ENCODE results near the gene PRG2. TPM values are rescaled to one million over a fixed set of nuclear protein-coding genes. Genes with fewer than 3 reads are reported as not detected.
"Not testable (repeated sequence)": the region's sequence is repeated elsewhere in the genome, so short reads cannot be mapped to it uniquely, and the experiment has no call there.

PRG2 gene
- total RNA-seq, 1 experiment from 2014 or later, result not detected

- no peak for DNase-seq (ENCODE audit: low read depth)
Measured at GRCh38 chr11:57419146-57419545, 28.7 kb upstream of the PRG2 start.

GRCh38 chr11:57418131-57418530 lies 27.7 kb upstream of the PRG2 start:
- no peak for DNase-seq (ENCODE audit: low read depth)

GRCh38 chr11:57417056-57417455 lies 26.6 kb upstream of the PRG2 start:
- DNase-seq (ENCODE audit: low read depth), result no peak

DNA sequence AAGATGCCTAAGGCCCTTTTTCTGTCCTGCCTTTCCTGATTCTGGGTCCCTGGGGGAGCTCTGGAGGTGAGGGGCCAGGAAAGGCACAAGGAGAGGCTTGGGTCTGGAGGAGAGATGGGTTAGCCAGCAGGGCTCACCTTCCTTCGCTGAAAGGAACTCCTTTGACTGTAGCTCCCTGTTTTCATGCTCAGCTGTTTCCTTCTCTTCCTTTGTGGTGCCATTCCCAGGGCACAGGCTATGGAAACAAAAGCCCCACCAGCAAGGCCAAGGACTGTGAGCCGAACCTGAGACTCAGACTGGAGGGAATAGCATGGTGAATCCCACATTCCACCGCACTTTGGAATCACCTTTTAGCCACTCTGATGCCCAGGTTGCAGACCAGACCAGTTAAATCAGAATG lies 26.0 kb upstream of the PRG2 start:
- no peak for DNase-seq (ENCODE audit: low read depth)

DNA sequence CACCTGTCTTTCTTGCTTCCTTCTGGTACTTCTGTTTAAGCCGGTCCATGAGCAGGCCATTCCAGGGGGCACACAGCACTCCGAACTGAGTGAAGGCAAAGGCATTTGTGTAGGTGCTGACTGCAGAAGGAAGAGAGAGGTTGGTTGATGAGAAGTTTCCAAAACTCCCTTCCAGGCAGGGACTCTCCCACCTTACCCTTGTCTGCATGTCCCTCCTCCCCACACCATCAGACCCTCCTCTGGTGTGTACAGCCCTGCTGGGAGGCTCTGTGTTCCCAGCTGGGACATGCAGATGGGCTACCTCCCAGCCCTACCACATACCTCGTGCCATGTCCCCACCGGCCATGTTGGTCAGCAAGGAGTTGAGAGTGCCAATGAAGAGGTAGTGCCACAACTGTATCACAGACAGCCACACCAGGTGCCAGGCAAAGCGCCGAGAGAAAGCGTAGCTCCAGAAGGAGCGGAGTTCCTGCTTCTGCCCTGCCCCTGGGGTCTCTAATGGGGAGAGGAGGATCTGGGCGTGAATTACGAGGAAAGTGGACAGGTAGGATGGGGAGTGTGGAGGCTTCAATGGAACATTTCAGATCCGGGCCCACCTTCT lies 24.3 kb upstream of the PRG2 start:
- DNase-seq (ENCODE audit: low read depth), result no peak

DNA sequence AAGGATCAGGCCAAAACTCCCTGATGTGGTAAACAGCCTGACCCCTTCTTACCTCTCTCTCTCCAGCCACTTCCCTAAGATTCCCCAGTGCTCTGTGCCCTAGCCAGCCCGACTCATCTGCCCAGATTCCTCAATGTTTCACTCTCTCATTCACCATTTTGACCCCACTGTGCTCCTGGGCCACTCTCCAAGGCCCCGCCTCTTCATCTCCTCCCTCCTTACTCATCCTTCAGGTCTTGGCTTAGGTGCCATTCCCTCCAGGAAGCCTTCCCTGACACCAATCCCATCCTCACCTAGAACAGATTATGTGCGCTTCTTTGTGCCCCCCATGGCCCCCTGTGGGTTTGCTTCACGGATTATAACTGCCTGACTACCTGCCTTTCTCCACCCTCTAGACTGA lies 23.2 kb upstream of the PRG2 start:
- DNase-seq (ENCODE audit: low read depth), result no peak

GRCh38 chr11:57410287-57410686 lies 19.8 kb upstream of the PRG2 start:
- no peak for DNase-seq (ENCODE audit: low read depth)

DNA sequence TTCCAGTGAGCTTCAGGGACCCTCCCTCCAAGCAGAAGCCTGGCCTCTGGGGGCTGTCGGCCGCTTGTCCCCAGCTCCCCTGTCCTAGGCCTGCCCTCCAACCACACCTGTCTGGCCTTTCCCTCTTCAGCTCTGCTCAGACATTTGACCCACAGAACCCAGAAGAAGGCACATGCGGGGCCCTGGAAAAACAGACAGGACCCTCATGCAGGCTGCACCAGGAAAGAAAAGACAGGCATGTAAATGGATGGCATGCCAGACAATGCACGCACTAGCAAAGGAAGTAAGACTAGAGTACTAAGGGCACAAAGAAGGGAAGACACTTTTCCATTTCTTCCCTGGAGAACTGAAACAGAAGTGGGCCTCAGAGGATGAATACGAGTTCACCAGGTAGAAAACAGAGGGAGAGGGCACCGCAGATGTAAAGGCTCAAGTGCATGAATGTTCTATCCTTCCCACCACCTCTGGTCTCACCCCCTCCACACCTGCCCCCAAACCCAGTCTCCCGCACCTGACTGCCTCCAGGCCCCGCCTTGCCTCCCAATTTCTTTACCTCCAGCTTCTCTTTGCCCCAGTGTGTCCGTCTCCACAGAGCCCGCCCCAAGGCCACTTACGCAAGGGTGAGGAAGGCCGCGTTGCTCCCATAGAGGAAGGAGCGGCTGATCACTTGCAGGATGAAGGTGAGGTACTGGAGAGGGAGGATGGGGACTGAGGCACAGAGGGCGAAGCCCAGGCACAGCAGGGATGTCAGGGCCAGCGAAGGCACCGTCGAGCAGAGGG lies 19.1 kb upstream of the PRG2 start:
- no peak for DNase-seq (ENCODE audit: low read depth)

DNA sequence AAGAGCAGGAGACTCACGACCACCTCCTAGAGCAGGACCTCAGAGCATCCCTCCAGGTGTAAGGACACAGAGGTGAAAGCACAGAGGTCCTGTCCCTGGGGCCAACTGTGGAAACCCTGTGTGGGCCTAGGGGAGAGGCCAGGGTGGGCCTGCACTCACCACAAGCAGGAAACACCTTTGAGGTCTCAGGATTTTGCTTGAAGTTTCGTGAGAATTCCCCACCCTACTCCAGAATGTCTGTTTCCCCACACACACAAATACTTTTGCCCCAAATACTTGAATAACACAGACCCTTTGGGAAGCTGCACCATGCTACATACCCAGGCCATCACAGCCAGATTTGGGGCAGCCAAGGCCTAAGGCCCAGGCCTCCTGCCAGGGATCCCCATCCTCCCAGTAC lies 18.3 kb upstream of the PRG2 start:
- DNase-seq (ENCODE audit: low read depth), result no peak

DNA sequence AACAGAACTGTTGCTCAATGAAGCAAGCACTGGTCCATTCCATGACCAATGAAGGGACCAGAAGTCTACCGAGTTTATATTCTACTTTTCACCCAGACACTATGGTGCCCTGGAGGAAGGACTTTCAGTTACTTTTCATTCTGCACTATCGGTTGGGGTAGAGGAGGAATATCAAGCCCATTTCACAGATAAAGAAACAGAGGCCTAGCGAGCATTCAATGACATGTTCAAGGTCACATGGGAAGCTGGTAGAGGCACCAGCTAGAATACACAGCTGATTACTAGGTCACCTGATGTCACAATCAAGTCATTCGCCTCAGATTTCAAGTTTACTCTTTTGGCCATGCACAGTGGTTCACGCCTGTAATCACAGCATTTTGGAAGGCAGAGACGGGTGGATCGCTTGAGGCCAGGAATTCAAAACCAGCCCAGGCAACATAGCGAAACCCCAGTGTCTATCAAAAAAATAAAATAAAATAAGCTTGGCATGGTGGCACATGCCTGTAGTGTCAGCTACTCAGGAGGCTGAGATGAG lies 17.6 kb upstream of the PRG2 start:
- DNase-seq (ENCODE audit: low read depth), result no peak

DNA sequence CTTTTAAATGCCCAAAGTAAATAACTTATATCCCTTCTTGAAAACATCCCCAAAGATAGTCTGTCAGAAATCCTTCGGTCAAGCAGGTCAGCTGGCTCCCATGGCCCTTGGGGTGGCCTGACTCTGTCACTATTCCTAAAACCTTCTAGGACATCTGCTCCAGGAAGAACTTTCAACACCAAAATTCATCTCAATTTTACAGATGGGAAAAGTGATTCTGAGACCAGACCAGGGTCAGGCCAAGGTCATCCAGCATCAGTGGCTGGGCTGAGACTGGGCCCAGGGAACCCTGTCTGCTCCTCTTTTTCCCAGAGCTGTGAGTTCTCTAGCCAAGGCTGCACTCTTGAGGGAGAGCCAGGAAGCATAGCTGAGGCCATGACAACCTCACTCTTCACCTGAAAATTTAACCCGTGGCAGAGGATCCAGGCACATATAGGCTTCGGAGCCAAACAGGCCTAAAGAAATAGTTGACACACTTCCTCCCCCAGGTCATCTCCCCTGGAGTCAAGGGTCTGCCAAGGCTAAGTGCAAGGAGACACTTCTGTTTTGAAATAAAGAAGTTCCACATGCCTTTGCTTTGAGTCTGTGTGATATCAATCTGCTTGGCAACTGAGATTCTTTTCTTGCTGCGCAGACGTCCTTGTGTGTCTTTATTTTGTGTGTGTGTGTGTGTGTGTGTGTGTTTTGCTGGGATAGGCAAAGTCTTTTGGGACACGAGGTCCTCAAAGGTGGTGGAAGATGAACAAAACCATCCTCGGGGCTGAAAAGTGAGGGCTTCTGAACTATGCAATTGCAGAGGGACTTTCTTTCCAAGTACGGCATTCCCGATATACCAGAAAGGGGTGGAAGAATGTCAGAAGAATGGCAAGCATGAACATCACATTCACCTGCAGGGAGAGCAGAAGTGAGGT lies 16.8 kb upstream of the PRG2 start:
- no peak for DNase-seq (ENCODE audit: low read depth)

DNA sequence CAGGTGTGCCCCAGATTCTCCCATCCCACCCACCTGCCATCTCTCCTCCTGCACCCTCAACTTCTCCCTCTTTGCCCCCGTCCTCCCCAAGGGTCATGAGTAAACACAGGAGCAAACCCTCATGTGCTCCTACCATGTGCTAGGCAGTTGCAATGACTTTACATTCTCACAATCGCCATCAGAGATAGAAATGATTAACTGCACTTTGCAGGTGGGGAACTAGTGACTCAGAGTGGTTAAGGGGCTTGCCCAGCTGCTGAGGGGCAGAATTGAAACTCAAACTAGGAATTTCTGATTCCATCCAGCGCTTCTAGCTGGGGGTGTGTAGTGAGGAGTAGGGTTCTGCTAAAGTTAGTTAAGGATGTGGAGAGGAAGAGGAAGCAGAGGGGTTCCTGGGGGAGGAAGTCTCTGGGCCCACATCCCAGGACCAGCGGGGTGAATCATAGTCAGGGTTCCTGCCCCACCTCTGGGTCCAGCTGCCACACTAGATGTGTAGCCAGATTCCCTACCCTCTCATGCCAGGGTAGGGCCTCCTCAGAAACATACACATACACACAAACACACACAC lies 16.0 kb upstream of the PRG2 start:
- peak; percentile 60 for DNase-seq (ENCODE audit: low read depth)

GRCh38 chr11:57405271-57405860 lies 14.9 kb upstream of the PRG2 start:
- no peak for DNase-seq (ENCODE audit: low read depth)

DNA sequence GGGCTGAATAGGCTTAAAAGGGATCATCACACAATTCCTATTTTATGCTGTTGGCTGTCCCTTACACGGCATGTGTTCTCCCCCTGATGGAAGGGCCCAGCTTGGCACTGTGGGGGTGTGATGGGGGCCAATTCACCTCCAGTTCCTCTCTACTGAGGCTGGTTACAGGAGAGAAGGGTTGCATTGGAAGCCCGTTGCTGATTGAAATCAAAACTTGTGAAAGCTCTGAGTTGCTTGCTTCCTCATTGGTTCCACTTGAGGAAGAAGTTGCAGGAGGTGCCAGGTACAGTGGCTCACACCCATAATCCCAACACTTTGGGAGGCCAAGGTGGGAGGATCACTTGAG lies 13.3 kb upstream of the PRG2 start:
- DNase-seq (ENCODE audit: low read depth), result no peak

DNA sequence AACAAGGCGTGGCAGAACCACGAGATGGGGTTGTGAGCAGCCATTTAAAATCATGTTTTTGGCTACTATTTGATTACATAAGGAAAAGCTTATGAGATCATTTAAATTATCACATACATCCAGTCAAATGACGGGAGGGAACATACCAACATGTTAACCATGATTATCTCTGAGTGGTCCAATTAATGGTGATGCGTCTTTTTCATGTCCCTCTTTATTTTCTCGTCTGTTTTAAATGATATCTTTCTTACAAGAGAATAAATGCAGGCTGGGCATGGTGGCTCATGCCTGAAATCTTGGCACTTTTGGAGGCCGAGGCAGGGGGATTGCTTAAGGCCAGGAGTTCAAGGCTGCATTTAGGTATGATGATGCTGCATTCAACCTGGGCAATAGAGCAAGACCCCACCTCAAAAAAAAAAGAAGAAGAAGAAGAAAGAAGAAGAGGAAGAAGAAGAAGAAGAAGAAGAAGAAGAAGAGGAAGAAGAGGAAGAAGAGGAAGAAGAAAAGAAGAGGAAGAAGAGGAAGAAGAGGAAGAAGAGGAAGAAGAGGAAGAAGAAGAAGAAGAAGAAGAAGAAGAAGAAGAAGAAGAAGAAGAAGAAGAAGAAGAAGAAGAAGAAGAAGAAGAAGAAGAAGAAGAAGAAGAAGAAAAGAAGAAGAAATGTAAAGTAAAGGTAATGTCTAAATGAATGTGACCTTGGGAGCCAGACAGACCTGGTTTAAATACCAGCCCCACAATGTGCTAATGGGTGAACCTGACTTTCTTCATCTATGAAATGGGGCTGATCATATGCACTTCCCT lies 12.8 kb upstream of the PRG2 start:
- DNase-seq (ENCODE audit: low read depth), result not testable (repeated sequence)

DNA sequence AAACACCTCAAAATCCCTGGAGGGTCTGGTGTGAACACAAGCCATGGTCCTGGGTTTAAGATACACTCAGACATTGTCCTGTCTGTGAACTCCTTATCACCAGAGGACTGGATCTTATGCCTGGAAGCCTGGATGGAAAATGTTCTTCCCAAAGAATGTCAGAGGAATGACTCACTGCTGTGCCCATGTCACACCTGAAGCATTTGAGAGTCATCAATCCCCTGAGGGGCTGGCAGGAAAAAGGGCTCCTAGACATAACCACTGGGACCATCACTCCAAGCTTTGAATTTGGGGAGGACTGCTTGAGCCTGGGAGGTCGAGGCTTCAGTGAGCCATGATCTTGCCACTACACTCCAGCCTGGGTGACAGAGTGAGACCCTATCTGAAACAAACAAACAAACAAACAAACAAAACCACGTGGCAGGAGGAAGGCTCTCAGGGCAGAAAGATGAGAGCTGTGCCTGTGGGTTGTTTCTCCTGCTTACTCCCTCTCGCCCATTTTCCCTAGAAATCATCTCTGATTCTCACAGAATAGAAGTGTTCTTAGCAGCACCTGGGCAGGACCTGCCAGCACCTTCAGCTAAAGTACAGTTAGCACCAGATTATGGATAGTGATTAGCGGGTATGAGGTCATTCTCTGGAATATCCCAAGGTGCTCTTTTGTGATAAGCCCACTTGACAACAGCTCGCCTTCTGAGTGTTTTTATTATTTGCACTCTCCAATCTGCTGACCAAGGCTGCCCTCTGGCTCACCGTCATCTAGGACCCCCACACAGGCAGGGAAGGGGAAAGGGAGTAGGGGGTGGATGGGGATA lies 11.9 kb upstream of the PRG2 start:
- DNase-seq (ENCODE audit: low read depth), result peak; percentile 53

DNA sequence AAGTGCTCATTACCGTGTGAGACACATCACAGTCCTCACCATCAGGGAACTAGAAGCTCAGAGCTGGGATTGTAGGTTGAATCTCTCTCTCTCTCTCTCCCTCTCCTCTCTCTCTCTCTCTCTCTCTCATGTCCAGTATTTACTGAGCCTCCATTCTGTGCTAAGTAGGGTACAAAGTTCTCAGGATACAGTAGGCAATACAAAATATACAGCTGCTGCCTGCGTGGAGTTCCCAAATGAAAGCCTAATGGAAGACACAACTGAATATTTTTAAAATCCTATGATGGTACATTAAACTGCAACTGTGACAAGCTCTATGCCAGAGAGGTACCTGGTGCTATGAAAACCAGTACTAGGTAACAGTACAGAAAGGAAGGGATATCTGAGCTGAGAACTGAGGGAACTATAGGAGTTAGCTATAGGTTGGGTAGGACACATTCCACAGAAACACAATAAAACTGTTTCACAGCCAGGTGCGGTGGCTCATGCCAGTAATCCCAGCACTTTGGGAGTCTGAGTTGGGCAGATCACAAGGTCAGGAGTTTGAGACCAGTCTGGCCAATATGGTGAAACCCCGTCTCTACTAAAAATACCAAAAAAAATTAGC lies 9.6 kb upstream of the PRG2 start:
- no peak for DNase-seq (ENCODE audit: low read depth)

GRCh38 chr11:57399221-57399620 lies 8.8 kb upstream of the PRG2 start:
- peak; percentile 59 for DNase-seq (ENCODE audit: low read depth)

GRCh38 chr11:57397394-57397990 lies 7.0 kb upstream of the PRG2 start:
- no peak for DNase-seq (ENCODE audit: low read depth)
